ENCODE measurements around the gene SLC2A6.

The SLC2A6 gene

GRCh38 chr9:133478851-133479711, at the start of gene SLC2A6:
TSS of gene SLC2A6 (minus strand) at chr9:133479099. CDS start at chr9:133479059, 40 bp downstream.
- in situ Hi-C loops (cut with HindIII; ENCODE audit: low sequenced_read_pairs) = no loop called here

GRCh38 chr9:133528001-133528875, 49.3 kb upstream of the SLC2A6 start:
- in situ Hi-C loops (cut with HindIII; ENCODE audit: low sequenced_read_pairs) = no loop called here

- in situ Hi-C loops (cut with HindIII; ENCODE audit: low sequenced_read_pairs) = no loop called here
These were observed 48.6 kb upstream of the SLC2A6 start for GRCh38 chr9:133527444-133527920.

DNA sequence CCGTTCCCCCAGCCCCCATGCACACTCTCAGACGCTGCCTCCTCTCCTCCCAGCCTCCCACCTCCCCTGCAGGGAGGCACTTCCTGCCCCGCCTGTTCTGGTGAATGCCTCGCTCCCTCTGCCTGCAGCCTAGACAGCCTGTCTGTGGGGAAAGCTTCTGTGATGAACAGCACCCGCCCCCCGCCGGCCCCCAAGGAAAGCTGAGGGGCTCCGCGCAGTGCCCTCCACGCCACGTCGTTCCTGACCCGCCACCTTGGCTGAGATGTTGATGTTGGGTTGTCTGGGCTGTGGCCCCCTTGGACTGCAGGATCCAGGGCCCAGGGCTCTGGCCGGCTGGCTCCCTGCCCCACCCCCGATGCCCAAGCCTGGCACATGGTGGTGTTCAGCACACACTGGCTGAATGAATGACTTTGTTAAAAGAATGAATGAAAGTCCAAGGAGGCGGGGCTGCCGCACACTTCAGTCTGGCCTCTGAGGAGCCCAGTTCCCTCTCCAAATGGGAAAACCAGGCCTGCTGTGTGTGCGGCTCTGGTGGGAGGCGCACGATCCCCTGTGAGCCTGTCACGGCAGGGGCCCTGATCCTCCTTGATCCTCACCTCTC, 47.9 kb upstream of the SLC2A6 start:
- in situ Hi-C loops (cut with HindIII; ENCODE audit: low sequenced_read_pairs) = no loop called here

GRCh38 chr9:133525677-133526076, 46.8 kb upstream of the SLC2A6 start:
- in situ Hi-C loops (cut with HindIII; ENCODE audit: low sequenced_read_pairs) = no loop called here

GRCh38 chr9:133524679-133525228, 45.9 kb upstream of the SLC2A6 start, which contains the start of gene MYMK:
TSS of gene MYMK (minus strand) at chr9:133524959. CDS start at chr9:133524844, 115 bp downstream.
- in situ Hi-C loops (cut with HindIII; ENCODE audit: low sequenced_read_pairs) = no loop called here

DNA sequence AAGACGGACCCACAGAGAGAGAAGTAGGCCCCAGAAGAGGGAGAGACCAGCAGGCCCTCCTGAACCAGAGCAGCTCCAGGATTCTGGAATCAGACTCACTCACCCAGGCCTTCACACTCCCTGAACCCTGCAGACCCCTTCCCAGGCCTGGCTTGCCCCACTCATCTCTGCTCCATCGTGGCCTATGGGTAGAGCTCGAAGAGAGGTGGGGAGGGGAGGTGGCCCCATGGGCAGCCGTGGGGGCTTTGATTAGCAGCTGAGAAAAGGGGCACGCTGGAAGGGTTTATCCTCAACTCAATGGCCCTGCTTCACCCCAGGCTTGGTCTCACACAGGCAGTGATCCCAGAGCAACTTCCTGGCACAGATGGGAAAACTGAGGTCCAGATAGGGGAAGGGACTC, 45.2 kb upstream of the SLC2A6 start:
- in situ Hi-C loops (cut with HindIII; ENCODE audit: low sequenced_read_pairs) = no loop called here

DNA sequence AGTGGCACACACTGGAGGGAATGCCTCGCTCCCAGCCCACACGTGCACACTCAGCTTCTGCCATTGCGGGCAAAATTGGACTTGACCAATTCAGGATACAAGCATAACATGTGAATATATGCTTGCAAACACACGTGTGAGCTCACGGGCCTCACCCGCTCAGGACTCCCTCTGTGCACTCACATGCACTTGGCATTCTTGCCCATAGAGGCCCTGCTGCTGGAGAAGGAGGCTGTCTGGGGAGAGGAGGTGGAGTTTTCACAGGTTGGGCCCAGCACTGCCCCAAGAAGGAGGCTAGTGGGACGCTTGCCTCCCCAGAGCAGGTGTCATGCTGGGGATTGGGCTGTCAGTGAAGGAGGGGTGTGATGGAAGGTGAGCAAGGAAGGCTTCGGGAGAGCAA, 44.2 kb upstream of the SLC2A6 start:
- in situ Hi-C loops (cut with HindIII; ENCODE audit: low sequenced_read_pairs) = no loop called here

DNA sequence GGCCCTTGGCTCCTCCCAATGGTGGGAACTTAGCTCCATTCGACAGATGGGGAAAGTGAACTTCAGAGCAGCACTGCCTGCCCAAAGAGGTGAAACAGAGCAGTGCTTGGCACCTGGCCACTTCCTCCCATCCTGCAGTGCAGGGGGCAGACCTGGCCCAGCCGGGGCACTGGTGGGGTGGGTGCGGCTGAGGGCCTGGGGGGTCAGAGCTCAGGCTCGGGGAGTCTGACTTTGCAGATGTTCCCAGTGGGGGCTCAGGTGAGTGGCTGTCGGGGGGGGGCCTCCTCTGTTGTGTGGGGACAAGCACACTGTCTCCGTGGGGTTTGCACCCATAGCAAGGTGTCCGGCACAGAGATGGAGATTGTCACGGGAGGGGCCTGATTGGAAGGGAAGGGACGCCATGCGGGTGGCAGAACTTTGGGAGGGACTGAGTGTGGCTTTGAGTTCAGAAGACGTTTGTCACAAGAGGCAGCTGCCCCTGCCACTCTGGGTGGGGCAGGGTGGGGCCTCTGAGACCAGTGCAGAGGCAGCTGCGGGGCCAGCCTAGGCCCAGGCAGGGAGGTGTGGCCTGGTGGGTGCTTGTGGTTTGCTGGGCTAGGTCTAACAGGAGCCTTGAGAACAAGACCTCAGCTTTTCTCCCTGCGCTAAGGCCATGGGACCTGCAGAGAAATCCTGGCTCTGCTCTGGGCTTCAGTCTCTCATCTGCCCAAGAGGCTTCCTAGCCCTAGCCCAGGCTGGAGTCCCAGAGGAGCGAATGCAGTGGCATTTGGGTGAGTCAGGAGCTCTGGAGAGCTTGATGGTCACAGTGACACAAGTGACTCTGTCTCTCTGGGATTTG, 43.4 kb upstream of the SLC2A6 start:
- in situ Hi-C loops (cut with HindIII; ENCODE audit: low sequenced_read_pairs) = no loop called here

GRCh38 chr9:133521122-133522072, 42.5 kb upstream of the SLC2A6 start:
- in situ Hi-C loops (cut with HindIII; ENCODE audit: low sequenced_read_pairs) = no loop called here

DNA sequence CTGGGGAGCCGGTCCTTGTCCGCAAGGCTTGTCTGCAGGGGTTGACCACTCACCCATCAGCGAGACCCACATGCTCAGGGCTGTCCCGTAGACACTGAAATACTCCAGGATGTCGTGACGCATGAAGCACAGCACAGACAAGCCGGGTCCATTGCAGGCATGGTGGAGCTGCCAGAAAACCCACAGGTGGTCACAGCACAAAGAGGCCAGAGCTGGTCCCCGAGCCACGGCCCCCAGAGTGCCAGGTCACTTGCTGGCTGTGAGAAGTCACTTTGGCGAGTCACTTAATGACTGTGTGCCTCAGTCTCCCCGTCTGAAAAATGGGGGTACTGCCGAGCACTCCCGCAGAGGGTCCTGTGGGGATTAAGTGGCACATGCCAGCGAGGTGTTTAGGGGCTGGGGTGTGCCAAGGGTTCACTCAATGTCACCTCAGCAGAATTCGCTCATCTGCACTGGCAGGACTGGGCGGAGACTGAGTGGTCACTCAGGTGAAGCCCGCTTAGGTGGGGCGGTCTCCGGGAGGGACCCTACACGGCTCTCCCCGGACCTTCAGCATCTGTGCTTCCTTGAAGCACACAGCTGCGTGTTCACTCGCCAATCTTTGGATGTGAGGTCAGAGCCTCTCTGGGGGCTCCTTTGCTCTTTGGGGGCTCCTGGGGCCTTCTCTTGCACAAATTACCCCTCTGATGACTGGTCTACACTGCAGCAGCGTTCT, 41.4 kb upstream of the SLC2A6 start:
- in situ Hi-C loops (cut with HindIII; ENCODE audit: low sequenced_read_pairs) = no loop called here

- in situ Hi-C loops (cut with HindIII; ENCODE audit: low sequenced_read_pairs) = no loop called here
These were observed 40.8 kb upstream of the SLC2A6 start for GRCh38 chr9:133519693-133520092.

DNA sequence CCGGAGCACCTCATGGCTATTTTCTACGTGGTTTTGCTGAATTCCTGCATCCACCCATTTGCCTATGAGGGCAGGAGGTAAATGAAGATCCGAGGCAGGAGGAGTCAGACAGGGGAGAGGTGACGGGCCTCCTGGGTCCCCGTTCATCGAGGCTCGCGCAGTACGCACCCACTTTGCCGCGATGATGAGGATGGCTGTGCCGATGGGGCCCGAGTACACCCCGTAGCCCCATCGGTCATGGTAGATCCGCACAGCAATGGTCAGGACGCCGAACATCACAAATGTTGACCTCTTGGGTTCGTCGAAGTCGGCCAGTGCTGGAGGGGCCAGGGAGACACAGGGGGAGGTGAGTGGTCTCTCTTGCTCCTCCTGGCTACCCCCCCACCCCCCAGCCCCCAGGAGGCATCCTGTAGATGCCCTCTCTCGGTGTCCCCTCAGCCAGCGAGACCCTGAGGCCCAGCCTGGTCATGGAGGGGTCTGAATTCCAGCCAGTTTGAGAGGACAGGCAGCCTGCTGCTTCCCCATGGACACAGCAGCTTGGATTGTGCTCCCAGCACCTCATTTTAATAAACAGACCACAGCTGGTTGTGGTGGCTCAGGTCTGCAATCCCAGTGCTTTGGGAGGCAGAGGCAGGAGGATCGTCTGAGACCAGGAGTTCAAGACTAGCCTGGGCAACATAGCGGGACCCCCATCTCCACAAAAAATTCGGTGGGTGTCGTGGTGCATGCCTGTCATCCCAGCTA, 40.0 kb upstream of the SLC2A6 start:
- in situ Hi-C loops (cut with HindIII; ENCODE audit: low sequenced_read_pairs) = no loop called here

- in situ Hi-C loops (cut with HindIII; ENCODE audit: low sequenced_read_pairs) = no loop called here
These were observed 39.3 kb upstream of the SLC2A6 start for GRCh38 chr9:133518200-133518599.

DNA sequence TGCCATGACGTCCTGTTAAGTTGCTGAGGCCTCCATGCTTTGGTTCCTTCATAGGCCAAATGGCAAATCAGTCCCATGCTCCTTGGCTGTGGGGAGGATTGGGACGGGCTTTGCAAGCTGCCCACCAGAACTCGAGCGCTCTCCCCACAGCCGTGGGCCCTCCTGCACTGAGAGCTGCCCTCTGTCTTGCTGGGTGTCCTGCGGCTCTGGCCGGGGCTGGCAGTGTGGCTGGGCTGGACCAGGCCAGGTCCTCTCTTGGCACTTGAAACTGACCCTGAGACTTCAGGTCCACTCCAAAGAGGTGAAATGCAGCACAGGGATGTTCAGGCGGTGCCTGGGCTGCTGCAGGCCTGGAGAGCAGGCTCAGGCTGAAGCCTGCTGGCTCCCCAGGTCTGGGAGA, 38.8 kb upstream of the SLC2A6 start:
- in situ Hi-C loops (cut with HindIII; ENCODE audit: low sequenced_read_pairs) = no loop called here

DNA sequence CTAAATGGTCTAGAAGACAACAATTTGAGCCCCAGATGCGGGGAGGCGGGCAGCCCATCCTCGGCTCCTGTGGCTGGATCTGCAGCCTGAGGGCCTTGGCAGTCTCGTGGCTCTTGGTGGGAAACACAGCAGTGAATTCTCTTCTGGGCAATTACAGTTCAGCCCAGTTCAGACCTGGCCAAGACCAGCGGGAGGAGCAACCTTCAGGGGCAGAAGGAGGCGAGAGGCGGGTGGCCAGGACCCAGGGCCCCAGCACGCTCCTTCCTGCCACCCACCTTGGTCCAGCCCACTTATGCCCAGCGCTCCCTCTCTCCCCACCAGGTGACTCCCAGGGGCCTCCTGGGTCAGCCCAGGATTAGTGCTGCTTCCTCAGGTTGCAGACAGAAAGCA, 38.1 kb upstream of the SLC2A6 start:
- in situ Hi-C loops (cut with HindIII; ENCODE audit: low sequenced_read_pairs) = no loop called here

- in situ Hi-C loops (cut with HindIII; ENCODE audit: low sequenced_read_pairs) = no loop called here
These were observed 37.5 kb upstream of the SLC2A6 start for GRCh38 chr9:133516256-133516960.
